ENCODE measurements around the gene TP53INP2. TPM values are rescaled to one million over a fixed set of nuclear protein-coding genes. Genes with fewer than 3 reads are reported as not detected.

TP53INP2 gene
- total and polyA plus RNA-seq, 2 of the 13 experiments (the other 11 are each of a cell fraction or from before 2014, with no cell fraction given), result 5.2 to 18.8 TPM

- TF ChIP-seq RNF219 (CRISPR knock-in tag; IDR thresholded peaks at IDR 0.05), result no peak; the same call in 1 of the 2 replicates
- peak; percentile 88 for TF ChIP-seq KDM5A (IDR thresholded peaks at IDR 0.05; ENCODE audit: borderline replicate concordance, low read length)
- TF ChIP-seq JDP2 (CRISPR knock-in tag; IDR thresholded peaks at IDR 0.05; ENCODE audit: borderline replicate concordance), result peak; percentile 56; the same call in 1 of the 2 replicates
- peak; percentile 86 for TF ChIP-seq CBX1 (IDR thresholded peaks at IDR 0.05; ENCODE audit: low read depth)
- TF ChIP-seq ELF3 (CRISPR knock-in tag; IDR thresholded peaks at IDR 0.05), result peak; percentile 81
- TF ChIP-seq ZNF598 (CRISPR knock-in tag; IDR thresholded peaks at IDR 0.05; ENCODE audit: borderline replicate concordance), result no peak; the same call in 1 of the 2 replicates
- TF ChIP-seq RNF2 (conservative IDR thresholded peaks at IDR 0.05; ENCODE audit: low read depth), result 0 out of 2 replicates have a peak, but pooled peaks have one; percentile 24
- TF ChIP-seq ZNF281 (CRISPR knock-in tag; IDR thresholded peaks at IDR 0.05; ENCODE audit: borderline replicate concordance), result peak; percentile 38; the same call in 1 of the 2 replicates
- 0 out of 2 replicates have a peak, but pooled peaks have one; percentile 41 for TF ChIP-seq NFATC3 (CRISPR knock-in tag; IDR thresholded peaks at IDR 0.05)
- TF ChIP-seq, protein P1, sequence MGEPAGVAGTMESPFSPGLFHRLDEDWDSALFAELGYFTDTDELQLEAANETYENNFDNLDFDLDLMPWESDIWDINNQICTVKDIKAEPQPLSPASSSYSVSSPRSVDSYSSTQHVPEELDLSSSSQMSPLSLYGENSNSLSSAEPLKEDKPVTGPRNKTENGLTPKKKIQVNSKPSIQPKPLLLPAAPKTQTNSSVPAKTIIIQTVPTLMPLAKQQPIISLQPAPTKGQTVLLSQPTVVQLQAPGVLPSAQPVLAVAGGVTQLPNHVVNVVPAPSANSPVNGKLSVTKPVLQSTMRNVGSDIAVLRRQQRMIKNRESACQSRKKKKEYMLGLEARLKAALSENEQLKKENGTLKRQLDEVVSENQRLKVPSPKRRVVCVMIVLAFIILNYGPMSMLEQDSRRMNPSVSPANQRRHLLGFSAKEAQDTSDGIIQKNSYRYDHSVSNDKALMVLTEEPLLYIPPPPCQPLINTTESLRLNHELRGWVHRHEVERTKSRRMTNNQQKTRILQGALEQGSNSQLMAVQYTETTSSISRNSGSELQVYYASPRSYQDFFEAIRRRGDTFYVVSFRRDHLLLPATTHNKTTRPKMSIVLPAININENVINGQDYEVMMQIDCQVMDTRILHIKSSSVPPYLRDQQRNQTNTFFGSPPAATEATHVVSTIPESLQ (CRISPR knock-in tag; conservative IDR thresholded peaks at IDR 0.05), result no peak
- peak; percentile 80; the same call in 1 of the 2 replicates for TF ChIP-seq ZNF138 (CRISPR knock-in tag; IDR thresholded peaks at IDR 0.05; ENCODE audit: low read depth)
- TF ChIP-seq BRD4 (CRISPR knock-in tag; IDR thresholded peaks at IDR 0.05), result peak; percentile 77
- peak; percentile 62; the same call in 1 of the 2 replicates for TF ChIP-seq KLF12 (CRISPR knock-in tag; IDR thresholded peaks at IDR 0.05; ENCODE audit: borderline replicate concordance)
- TF ChIP-seq SIX4 (CRISPR knock-in tag; IDR thresholded peaks at IDR 0.05), result no peak; the same call in 1 of the 2 replicates
- TF ChIP-seq, protein P2, sequence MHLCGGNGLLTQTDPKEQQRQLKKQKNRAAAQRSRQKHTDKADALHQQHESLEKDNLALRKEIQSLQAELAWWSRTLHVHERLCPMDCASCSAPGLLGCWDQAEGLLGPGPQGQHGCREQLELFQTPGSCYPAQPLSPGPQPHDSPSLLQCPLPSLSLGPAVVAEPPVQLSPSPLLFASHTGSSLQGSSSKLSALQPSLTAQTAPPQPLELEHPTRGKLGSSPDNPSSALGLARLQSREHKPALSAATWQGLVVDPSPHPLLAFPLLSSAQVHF (CRISPR knock-in tag; IDR thresholded peaks at IDR 0.05), result no peak
- TF ChIP-seq, protein P3, sequence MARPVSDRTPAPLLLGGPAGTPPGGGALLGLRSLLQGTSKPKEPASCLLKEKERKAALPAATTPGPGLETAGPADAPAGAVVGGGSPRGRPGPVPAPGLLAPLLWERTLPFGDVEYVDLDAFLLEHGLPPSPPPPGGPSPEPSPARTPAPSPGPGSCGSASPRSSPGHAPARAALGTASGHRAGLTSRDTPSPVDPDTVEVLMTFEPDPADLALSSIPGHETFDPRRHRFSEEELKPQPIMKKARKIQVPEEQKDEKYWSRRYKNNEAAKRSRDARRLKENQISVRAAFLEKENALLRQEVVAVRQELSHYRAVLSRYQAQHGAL (CRISPR knock-in tag; IDR thresholded peaks at IDR 0.05; ENCODE audit: not compliant biosample characterization), result peak; percentile 38
- peak; percentile 98 for TF ChIP-seq ZNF790 (CRISPR knock-in tag; IDR thresholded peaks at IDR 0.05; ENCODE audit: borderline replicate concordance)
- TF ChIP-seq ZMAT3 (CRISPR knock-in tag; conservative IDR thresholded peaks at IDR 0.05), result no peak
- no peak for TF ChIP-seq ZNF879 (CRISPR knock-in tag; IDR thresholded peaks at IDR 0.05)
- TF ChIP-seq ZMYM3 (CRISPR knock-in tag; IDR thresholded peaks at IDR 0.05), result peak; percentile 62; the same call in 1 of the 2 replicates
- no peak for TF ChIP-seq FLYWCH1 (CRISPR knock-in tag; IDR thresholded peaks at IDR 0.05)
These were observed 27.3 kb upstream of the TP53INP2 start, which contains the start of gene PIGU (continued) for GRCh38 chr20:34676642-34677373.
